PC-9 (cell line): Measurements from ENCODE around the gene EP400.

Source experiments
- CTCF ChIP-seq: fragments of 200-600 bp; sonication (generic); conservative IDR thresholded peaks from 2 replicates; pipeline ENCODE4 v1.6.1; 2017; ENCODE audit warnings: mixed run types, antibody characterized with exemption, mild to moderate bottlenecking, moderate library complexity
- EZH2 ChIP-seq: fragments of 200-600 bp; sonication (generic); IDR thresholded peaks from 2 replicates; pipeline ENCODE4 v1.8.0; 2017; ENCODE audit warnings: antibody characterized with exemption, low read depth

- TF ChIP-seq CTCF (no peak), EZH2 (no peak)
These were observed 9.4 kb downstream of the EP400 start for GRCh38 chr12:131959116-131959515.
